Astrocyte of the spinal cord (primary cell): ENCODE measurements around the gene MACROH2A1.

ENCODE experiments used
- DNase-seq: peaks from one replicate; pipeline ENCODE4 v3.0.0; 2011; ENCODE audit warnings: low read depth, low spot score
- H3K4me3 ChIP-seq: 2 replicates; pipeline ENCODE4 v1.5.1; 2011; ENCODE audit warnings: low read depth, mild to moderate bottlenecking, low read length, moderate library complexity
- in situ Hi-C: cut with HindIII; loops from 2 replicates; pipeline ENCODE4 v1.10.0; 2017; ENCODE audit warnings: low sequenced_read_pairs
- TF ChIP-seq, protein P1 (sequence below): IDR thresholded peaks from 2 replicates; pipeline ENCODE4 v1.5.1; 2012; ENCODE audit warnings: low read depth, mild to moderate bottlenecking, low read length, inconsistent platforms

MACROH2A1 gene

GRCh38 chr5:135398160-135398854 lies 724 bp downstream of the MACROH2A1 start:
- TF ChIP-seq, protein P1, sequence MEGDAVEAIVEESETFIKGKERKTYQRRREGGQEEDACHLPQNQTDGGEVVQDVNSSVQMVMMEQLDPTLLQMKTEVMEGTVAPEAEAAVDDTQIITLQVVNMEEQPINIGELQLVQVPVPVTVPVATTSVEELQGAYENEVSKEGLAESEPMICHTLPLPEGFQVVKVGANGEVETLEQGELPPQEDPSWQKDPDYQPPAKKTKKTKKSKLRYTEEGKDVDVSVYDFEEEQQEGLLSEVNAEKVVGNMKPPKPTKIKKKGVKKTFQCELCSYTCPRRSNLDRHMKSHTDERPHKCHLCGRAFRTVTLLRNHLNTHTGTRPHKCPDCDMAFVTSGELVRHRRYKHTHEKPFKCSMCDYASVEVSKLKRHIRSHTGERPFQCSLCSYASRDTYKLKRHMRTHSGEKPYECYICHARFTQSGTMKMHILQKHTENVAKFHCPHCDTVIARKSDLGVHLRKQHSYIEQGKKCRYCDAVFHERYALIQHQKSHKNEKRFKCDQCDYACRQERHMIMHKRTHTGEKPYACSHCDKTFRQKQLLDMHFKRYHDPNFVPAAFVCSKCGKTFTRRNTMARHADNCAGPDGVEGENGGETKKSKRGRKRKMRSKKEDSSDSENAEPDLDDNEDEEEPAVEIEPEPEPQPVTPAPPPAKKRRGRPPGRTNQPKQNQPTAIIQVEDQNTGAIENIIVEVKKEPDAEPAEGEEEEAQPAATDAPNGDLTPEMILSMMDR, result no peak
- peak overlapping the region; percentile 74 for H3K4me3 ChIP-seq
- in situ Hi-C loops, result no loop called here
- peak; percentile 37 for DNase-seq

DNA sequence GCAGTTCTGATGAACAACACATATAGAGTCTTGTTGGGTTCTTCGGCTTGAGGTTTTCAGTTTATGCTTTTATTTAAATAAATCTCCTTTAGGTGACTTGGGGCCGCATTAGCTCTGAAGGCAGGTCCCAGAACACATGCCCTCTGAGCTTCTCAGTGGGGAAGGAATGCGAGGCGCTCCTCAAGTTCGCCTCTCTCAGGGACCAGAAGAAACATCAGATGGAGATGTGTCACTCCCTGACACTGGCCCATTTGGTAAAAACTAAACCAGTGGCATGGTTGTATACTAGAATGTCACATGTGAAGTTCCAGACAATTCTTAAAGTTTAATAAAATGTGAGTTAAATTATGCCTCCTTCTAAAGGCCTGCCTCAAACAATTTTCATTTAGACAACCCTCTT lies 1.9 kb downstream of the MACROH2A1 start:
- TF ChIP-seq, protein P1, result no peak
- no peak for DNase-seq
- in situ Hi-C loops, result no loop called here
- H3K4me3 ChIP-seq, result no peak overlapping the region

DNA sequence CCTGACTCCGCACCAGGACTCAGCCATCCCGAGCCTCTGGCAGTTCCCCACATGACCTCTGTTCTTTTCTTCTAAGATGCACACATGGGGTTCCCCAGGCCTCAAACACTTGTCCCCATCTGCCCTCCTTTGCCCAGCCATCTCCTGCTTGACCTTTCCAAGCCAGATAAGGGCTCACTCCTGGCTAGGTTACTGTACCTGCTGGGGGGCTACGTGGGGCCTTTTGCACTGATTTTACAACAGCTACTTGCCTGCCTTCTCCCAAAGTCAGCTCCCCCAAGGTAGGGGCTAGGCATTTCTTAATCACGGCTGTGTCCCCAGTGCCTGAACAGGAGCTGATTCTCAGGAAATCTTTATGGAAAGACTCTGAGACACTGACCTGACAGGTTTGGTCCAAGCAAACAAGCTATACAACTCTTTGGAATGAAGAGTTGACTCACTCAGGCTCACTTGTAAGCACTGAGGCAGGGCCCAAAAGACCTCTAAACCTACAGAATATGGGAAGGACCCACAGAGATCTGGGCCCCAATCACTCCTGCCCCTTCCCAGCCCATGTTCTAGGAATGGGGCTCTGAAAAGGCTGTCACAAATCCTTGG lies 2.5 kb downstream of the MACROH2A1 start:
- no peak for DNase-seq
- H3K4me3 ChIP-seq, result no peak overlapping the region
- TF ChIP-seq, protein P1, result no peak
- in situ Hi-C loops, result no loop called here

DNA sequence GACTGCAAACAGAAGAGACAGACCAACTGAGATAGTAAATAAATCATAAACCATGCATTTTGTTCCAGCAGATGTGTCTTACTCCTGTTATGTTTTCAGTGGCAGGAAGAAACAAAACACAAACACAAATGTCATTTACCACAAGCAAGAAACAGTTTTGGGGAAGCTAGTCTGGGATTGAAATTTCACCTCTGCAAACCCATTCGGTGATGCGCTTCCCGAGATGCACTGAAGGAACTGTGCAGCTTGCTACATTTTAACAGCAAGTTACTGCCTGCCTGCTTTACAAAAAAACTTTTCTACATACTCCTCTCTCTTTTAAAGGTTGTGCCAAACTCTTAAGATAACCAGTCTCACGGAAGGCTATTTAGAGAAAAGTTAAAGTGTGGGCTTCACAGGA lies 3.2 kb downstream of the MACROH2A1 start:
- TF ChIP-seq, protein P1, result no peak
- DNase-seq, result no peak
- H3K4me3 ChIP-seq, result no peak overlapping the region
- in situ Hi-C loops, result no loop called here

GRCh38 chr5:135395451-135395850 lies 3.6 kb downstream of the MACROH2A1 start:
- no peak for DNase-seq
- TF ChIP-seq, protein P1, result no peak
- no peak overlapping the region for H3K4me3 ChIP-seq
- in situ Hi-C loops, result no loop called here

DNA sequence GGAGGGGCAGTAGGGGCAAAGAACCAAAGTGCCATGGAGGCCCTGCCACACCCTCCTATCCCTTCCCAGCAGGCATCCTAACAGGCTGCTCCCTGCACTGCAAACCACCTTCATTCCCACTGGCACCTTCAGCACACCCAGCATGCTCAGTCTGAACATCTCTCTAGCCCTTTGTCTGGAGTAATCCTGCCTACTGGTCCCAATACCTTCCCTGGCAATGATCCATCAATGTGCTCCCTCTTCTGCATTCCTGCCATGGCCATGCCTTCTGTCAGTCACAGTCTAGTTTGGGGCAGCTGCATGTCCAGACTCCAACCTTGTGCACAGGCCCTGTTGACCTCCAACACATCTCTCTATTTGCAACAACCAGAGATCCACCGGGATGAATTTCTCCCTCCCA lies 4.9 kb downstream of the MACROH2A1 start:
- no peak for DNase-seq
- in situ Hi-C loops, result no loop called here
- no peak overlapping the region for H3K4me3 ChIP-seq
- TF ChIP-seq, protein P1, result no peak
